GM12892 (cell line): ENCODE data around the gene ANKRD39.

Source experiments
- POLR2A ChIP-seq: IDR thresholded peaks from 2 replicates; pipeline ENCODE4 v1.6.1; 2011; ENCODE audit warnings: low read depth, low read length, control low read depth
- POLR2AphosphoS5 ChIP-seq: IDR thresholded peaks from 2 replicates; pipeline ENCODE4 v1.6.1; 2011; ENCODE audit warnings: low read depth, low read length, control low read depth

DNA sequence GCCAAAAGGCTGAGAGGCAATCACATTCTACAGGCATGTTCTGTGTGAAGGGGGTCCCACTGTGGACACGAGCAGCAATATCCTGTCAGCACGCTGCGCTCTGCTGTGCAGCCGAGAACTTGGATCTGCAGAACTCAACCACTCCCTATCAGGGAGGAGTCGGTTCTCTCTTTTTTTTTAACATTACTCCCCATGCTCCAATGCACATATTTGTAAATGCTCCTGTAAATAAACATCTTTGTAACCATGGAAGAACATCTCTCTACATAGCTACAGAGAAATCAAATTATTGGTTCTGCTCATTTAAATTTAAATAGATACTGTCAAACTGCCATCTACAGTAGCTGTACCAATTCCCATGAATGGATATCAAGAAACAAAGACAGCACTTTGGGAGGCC, 11.0 kb downstream of the ANKRD39 start:
- no peak for TF ChIP-seq POLR2A
- no peak for TF ChIP-seq POLR2AphosphoS5
